Suprapubic skin (tissue), 4 donors: ENCODE results near the gene TAP2. TPM values are rescaled to one million over a fixed set of nuclear protein-coding genes. Genes with fewer than 3 reads are reported as not detected.

Experiments
- DNase-seq, 2 donors: peaks; one replicate each; pipeline ENCODE4 v3.0.0-alpha.2; 2019; ENCODE audit warnings: low spot score in 2 of 2
- H3K27ac ChIP-seq: fragments of 200-600 bp; sonication (generic); one replicate; pipeline ENCODE4 v1.5.1; 2019
- H3K27me3 ChIP-seq: fragments of 200-600 bp; sonication (generic); one replicate; pipeline ENCODE4 v1.5.1; 2019
- H3K36me3 ChIP-seq: fragments of 200-600 bp; sonication (generic); one replicate; pipeline ENCODE4 v1.5.1; 2019
- H3K4me1 ChIP-seq: fragments of 200-600 bp; sonication (generic); one replicate; pipeline ENCODE4 v1.5.1; 2019
- H3K4me3 ChIP-seq: fragments of 200-600 bp; sonication (generic); one replicate; pipeline ENCODE4 v1.5.1; 2019; ENCODE audit warnings: mild to moderate bottlenecking
- H3K9me3 ChIP-seq: fragments of 200-600 bp; sonication (generic); one replicate; pipeline ENCODE4 v1.5.1; 2019
- CTCF ChIP-seq, 2 donors: fragments of 200-600 bp in 1 of 2; fragments of 450-650 bp in 1 of 2; sonication (generic) in 1 of 2; IDR thresholded peaks; one replicate each; pipeline ENCODE4 v1.5.1; 2016 to 2019; ENCODE audit warnings: antibody characterized with exemption in 2 of 2, mild to moderate bottlenecking in 1 of 2, moderate library complexity in 1 of 2
- EP300 ChIP-seq: sonication (generic); formaldehyde crosslinking; IDR thresholded peaks from one replicate; pipeline ENCODE4 v1.6.1; 2017; ENCODE audit warnings: antibody characterized with exemption
- POLR2A ChIP-seq, 2 donors: fragments of 450-650 bp; IDR thresholded peaks; one replicate each; pipeline ENCODE4 v1.6.1; 2017; ENCODE audit warnings: antibody characterized with exemption in 2 of 2, mild to moderate bottlenecking in 2 of 2, moderate library complexity in 2 of 2
- POLR2AphosphoS5 ChIP-seq, 3 donors: sonication (generic); formaldehyde crosslinking; IDR thresholded peaks; one replicate each; pipeline ENCODE4 v1.6.1; 2017; ENCODE audit warnings: antibody characterized with exemption in 3 of 3
- WGBS: methylation state at CpG from one replicate; pipeline ENCODE4 v1.1.5; 2018; 5-methylcytosine and 5-hydroxymethylcytosine counted together
- total RNA-seq, 4 donors: library from RNA; depleted of rRNA; stranded (reverse); fragments of >200 nt; gene quantifications; one replicate each; pipeline ENCODE4 v1.1.0, GENCODE V29; 2016

TAP2 gene
- total RNA-seq, 4 donors from 2014 or later = 17.7 to 20.8 (median 20.1) TPM

GRCh38 chr6:32847004-32847403, 8.5 kb upstream of the TAP2 start:
- 88% methylated on average over 10 of the region's 10 CpGs for WGBS
- Histone ChIP-seq H3K9me3 (no peaks in the 10 kb centered on the region), H3K36me3 (peaks cover 49% of the 10 kb centered on the region), H3K4me1 (peaks cover 42% of the 10 kb centered on the region), H3K27ac (no peak overlapping the region), H3K27me3 (no peaks in the 10 kb centered on the region), H3K4me3 (no peak overlapping the region)
- DNase-seq = no peak
- TF ChIP-seq CTCF (IDR thresholded peaks at IDR 0.05) (no peak), POLR2A (IDR thresholded peaks at IDR 0.05) (no peak), POLR2AphosphoS5 (IDR thresholded peaks at IDR 0.05) (no peak), EP300 (no peak)

GRCh38 chr6:32845384-32845884, 6.9 kb upstream of the TAP2 start:
- peak overlapping the region; percentile 95 for H3K27ac ChIP-seq
- 73% methylated on average over 10 of the region's 10 CpGs for WGBS

GRCh38 chr6:32844839-32845383, 6.4 kb upstream of the TAP2 start:
- Histone ChIP-seq H3K36me3 (peaks cover 54% of the 10 kb centered on the region), H3K9me3 (no peaks in the 10 kb centered on the region), H3K27me3 (no peaks in the 10 kb centered on the region), H3K27ac (peak overlapping the region; percentile 95), H3K4me1 (peaks cover 33% of the 10 kb centered on the region), H3K4me3 (peak overlapping the region; percentile 69)
- no peak for TF ChIP-seq EP300
- no peak for TF ChIP-seq POLR2AphosphoS5 (IDR thresholded peaks at IDR 0.05)
- TF ChIP-seq POLR2A (IDR thresholded peaks at IDR 0.05) = no peak
- TF ChIP-seq CTCF (IDR thresholded peaks at IDR 0.05) = no peak
- WGBS = 22% methylated on average over 18 of the region's 19 CpGs
- DNase-seq = no peak

More at GRCh38 chr6:32845384-32845884, 6.9 kb upstream of the TAP2 start:
- Histone ChIP-seq H3K4me1 (peaks cover 33% of the 10 kb centered on the region), H3K9me3 (no peaks in the 10 kb centered on the region), H3K4me3 (peak overlapping the region; percentile 69), H3K27me3 (no peaks in the 10 kb centered on the region), H3K36me3 (peaks cover 58% of the 10 kb centered on the region)
- no peak for DNase-seq
- TF ChIP-seq POLR2A (IDR thresholded peaks at IDR 0.05) (no peak), EP300 (no peak), CTCF (IDR thresholded peaks at IDR 0.05) (no peak), POLR2AphosphoS5 (IDR thresholded peaks at IDR 0.05) (no peak)

GRCh38 chr6:32843979-32844838, 5.7 kb upstream of the TAP2 start, which contains the start of gene PSMB8:
TSS of gene PSMB8 (minus strand) at chr6:32844047. CDS start at chr6:32843996, 51 bp downstream.
- H3K9me3 ChIP-seq = no peaks in the 10 kb centered on the region
- DNase-seq = peak; percentile 97 to 98
- WGBS = 1% methylated on average over 38 of the region's 40 CpGs
- no peaks in the 10 kb centered on the region for H3K27me3 ChIP-seq
- H3K4me3 ChIP-seq = peak within 1 kb of the TSS; percentile 69
- H3K4me1 ChIP-seq = peaks cover 33% of the 10 kb centered on the region
- H3K36me3 ChIP-seq = peaks cover 54% of the 10 kb centered on the region
- H3K27ac ChIP-seq = peak within 1 kb of the TSS; percentile 95
- TF ChIP-seq POLR2AphosphoS5 (IDR thresholded peaks at IDR 0.05) = peak; percentile 71 to 84 (median 78)
- TF ChIP-seq EP300 = no peak
- peak; percentile 5 to 11 for TF ChIP-seq CTCF (IDR thresholded peaks at IDR 0.05)
- peak in 1 of 2 donors; percentile 71 for TF ChIP-seq POLR2A (IDR thresholded peaks at IDR 0.05)
